Stimulated activated CD8-positive, alpha-beta memory T cell treated with anti-CD3 and anti-CD28 coated beads, Interleukin-2, amount 100 ng/mL, for 1 hour (primary cell): ENCODE measurements around the gene AMMECR1L.
"Not testable (repeated sequence)": the region's sequence is repeated elsewhere in the genome, so short reads cannot be mapped to it uniquely, and the experiment has no call there.

Experiments used
- DNase-seq, 2 donors: peaks; one replicate each; pipeline ENCODE4 v3.0.0-alpha.2; 2020; ENCODE audit warnings: low read depth in 2 of 2

Gene AMMECR1L

DNA sequence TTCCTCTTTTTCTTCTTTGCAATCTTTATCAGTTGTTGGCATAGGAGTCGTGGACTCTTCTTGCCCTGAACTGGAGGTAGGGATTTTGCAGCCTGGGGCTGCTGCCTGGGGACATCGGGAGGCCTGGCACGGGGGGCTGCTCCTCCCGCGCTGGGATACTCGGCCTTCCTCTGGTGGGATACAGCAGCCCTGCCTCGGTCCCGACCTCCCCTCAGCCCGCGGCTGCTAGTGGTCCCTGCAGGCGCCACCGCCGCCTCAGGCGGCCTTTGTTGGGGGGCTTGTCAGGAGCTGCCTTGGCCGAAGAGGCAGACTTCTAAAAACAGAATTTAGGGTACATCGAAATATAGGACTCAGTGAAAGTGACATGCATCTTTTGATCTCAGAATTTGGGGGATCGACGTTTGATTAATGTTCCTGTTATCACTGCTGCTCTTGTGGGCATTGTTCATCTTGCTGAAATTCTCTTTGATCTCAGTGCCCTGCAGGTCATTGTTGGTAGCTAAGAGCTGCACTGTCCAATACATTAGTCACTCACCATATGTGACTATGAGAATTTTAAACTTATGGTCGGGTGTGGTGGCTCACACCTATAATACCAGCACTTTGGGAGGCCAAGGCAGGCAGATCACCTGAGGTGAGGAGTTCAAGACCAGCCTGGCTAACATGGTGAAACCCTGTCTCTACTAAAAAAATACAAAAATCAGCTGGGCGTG, 44.1 kb downstream of the AMMECR1L start:
- no peak for DNase-seq

DNA sequence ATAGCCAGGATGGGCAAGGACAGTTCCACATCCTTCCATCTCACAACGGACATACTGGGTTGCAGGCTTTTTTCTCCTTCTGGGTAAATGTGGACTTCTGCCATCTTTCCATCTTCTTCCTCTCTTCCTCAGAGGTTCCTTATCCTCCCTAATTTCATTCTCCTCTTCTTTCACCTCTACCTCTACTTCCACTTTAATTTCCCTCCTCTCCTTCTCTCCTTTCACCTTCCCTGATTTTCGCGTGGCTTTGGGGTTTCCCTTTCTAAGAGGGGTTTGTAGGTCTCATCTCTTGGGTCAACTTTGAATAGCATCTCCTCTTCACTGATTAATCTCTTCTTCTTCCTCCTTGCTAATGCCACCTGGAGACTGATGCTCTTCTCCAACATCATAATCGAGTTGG, 44.9 kb downstream of the AMMECR1L start:
- no peak for DNase-seq

DNA sequence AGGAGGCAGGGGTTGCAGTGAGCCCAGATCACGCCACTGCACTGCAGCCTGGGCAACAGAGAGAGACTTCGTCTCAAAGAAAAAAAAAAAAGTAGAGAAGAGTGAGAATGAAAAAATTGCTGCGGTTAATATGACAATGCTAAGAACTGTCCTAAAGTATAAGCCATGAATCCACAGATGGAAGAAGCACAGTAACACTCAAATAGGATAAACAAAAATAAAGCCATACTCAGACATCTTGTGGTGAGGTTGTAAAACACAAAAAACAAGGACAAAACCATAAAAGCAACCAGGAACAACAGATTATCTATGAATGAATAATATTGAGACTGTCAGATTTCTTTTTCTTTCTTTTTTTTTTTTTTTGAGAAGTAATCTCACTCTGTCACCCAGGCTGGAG, 50.8 kb downstream of the AMMECR1L start:
- no peak for DNase-seq

DNA sequence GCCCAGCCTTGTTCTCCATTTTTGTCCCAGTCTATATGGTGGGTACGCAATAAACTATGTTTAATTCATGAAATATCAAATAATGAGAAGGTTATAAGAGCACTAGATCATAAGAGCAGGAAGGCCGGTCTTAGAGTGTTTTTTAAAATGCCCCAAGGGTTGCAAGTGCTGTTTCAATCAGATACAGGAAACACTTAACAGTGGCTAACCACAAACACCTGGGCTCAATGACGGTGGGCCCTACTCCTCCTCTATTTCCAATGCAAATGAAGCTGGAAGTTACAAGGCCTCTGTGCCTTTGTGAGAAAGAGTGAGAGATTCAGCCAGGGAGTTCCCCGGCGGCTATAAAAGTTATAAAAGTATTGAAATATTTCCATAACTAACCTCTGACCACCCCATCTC, 55.9 kb downstream of the AMMECR1L start:
- DNase-seq: peak; percentile 20 to 21

DNA sequence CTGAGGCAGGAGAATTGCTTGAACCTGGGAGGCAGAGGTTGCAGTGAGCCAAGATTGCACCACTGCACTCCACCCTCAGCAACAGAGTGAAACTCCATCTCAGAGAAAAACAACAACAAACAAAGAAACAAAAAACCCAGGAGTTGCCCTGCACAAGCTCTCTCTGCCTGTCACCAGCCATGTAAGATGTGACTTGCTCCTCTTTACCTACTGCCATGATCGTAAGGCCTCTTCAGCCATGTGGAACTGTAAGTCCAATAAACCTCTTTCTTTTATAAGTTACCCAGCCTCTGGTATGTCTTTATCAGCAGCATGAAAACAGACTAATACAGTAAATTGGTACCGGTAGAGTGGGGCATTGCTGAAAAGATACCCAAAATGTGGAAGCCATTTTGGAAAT, 59.0 kb downstream of the AMMECR1L start:
- DNase-seq: not testable (repeated sequence)

DNA sequence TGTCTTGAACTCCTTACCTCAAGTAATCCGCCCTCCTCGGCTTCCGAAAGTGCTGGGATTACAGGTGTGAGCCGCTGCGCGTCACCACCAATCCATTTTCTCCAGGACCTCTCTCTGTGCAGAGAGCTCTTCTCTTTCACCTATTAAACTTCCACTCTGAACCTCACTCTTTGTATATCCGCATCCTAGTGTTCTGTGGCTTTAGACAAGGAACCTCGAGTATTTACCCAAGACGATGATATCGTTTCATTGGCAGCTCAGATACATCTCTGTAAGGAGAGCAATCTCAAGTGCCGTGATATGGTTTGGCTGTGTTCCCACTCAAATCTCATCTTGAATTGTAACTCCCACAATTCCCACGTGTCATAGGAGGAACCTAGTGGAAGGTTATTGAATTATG, 59.7 kb downstream of the AMMECR1L start:
- no peak for DNase-seq

DNA sequence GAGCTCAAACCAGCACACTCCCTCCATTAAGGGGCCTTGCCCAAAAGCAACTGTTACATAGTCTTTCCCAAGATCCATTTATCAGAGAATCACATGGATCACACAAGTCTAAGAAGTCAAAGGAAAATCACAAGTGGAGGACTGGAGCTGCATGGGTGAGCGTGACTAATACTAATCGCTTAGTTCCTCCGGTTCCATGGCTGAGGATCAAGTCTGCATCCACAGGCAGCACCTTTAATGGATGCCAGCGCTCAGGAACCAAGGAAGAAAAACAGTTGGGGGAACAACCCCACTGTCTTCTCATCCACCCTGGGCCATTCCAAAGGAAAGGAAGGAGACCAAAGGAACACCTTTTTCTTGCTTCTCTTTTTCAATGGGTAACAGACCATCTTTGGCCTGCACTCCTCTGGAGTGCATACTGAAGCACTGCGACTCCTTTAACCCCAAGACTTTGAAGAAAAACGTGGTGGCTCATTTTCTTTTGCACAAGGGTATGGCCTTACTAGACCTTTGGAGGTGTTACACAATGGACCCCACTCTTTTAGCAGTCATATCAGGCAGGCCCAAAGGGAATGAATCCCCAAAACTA, 65.6 kb downstream of the AMMECR1L start:
- DNase-seq: no peak

DNA sequence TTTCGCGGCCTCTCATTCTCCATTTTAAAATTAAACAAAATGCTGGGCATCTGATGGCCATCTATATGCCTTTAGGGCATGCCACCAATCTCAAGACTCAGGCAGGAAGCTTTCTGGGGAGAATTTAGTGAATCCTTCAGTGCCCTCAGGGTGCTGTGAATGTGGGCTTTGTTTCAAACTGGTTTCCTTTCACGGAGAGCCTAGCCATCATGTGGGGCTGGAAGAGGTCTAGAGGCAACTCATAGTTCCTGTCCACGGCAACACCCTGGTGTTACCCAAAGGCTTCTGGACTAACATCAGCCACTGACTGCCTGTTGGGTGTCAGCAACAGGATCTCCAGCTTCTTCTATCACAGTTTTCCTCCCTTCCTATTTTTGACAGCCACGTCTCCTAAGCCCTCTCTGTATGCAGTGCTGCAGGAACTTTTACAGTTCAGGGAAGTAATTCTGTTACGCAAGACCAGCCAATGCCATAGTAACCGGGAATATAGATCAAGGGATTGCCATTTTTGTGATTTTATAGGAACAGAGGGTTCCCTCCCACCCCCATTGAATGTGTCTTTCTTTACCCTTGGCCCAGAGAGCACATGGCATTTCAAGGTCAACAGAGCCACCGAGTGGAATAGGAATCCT, 66.8 kb downstream of the AMMECR1L start:
- DNase-seq: no peak

DNA sequence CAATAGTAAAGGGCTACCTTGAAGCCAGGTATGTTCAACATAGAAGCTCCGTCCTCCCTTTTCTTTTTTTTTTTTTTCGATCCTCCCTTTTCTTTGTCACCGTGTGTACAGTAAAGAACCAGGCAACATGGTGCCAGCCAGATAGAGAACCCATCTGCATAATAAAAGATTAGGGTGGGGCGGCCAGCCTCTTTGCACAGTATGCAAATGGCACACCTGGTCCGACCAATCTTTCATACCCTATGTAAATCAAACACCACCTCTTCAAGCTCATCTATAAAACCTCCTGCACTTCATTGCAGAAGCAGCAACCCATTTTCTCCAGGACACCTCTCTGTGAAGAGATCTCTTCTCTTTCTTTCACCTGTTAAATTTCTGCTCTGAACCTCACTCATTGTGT, 67.5 kb downstream of the AMMECR1L start:
- DNase-seq: no peak

DNA sequence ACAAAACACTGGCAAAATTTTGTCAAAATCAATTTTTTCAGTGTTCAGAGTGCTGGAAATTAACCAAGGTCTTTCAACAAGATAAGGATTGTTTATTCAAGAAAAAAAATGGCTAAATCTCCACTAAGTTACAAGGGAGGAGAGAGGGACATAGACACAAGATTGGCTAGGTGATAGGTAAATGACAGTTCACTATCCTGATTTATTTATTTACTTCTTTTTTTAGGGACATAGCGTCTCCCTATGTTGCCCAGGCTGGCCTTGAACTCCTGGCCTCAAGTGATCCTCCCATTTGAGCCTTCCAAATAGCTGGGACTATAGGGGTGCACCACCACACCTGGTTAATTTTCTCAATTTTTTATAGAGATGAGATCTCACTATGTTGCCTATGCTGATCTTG, 71.1 kb downstream of the AMMECR1L start:
- no peak for DNase-seq

DNA sequence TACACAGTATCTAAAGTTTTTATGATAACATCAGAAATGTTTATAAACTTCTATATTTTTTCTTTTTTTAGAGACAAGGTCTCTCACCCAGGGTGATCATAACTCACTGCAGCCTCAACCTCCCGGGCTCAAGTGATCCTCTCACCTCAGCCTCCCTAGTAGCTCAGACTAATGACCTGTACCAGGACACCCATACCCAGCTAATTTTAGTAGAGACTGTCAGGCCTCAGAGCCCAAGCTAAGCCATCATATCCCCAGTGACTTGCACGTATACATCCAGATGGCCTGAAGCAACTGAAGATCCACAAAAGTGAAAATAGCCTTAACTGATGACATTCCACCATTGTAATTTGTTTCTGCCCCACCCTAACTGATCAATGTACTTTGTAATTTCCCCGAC, 73.3 kb downstream of the AMMECR1L start:
- not testable (repeated sequence) for DNase-seq
